Panc1 (cell line): ENCODE data around the gene BCAS2. TPM values are rescaled to one million over a fixed set of nuclear protein-coding genes. Genes with fewer than 3 reads are reported as not detected.

ENCODE experiments used
- ATAC-seq: fragments of 200-7000 bp; cut with Tn5 transposase; 2 replicates; pipeline ENCODE4 v1.9.1; 2020; ENCODE audit warnings: mild to moderate bottlenecking, moderate library complexity
- BruUV-seq: library from RNA; stranded (reverse); fragments of 400-500 nt; replicated peaks from 2 replicates; lab custom pipeline; 2021; lab: Mats Ljungman, UMichigan
- CTCF ChIA-PET: fragments of 300-600 bp; sonication (Branson Sonifier 250); formaldehyde crosslinking; loops from one replicate; lab custom pipeline; 2022; ENCODE audit warnings: antibody characterized with exemption; lab: Charles Lee
- POLR2A ChIA-PET: fragments of 300-600 bp; sonication (Branson Sonifier 250); formaldehyde crosslinking; loops from one replicate; lab custom pipeline; 2022; ENCODE audit warnings: antibody characterized with exemption; lab: Charles Lee
- DNase-seq: peaks from one replicate; pipeline ENCODE4 v3.0.0-alpha.2; 2010; ENCODE audit warnings: low read depth, low spot score
- H3K27ac ChIP-seq: 2 replicates; pipeline ENCODE4 v1.5.1; 2011; ENCODE audit warnings: mild to moderate bottlenecking, low read length, inconsistent platforms
- H3K27me3 ChIP-seq: fragments of 200-500 bp; sonication (Bioruptor generic); 2 replicates; pipeline ENCODE4 v1.6.0; 2014; ENCODE audit warnings: low read length, inconsistent platforms; ENCODE audit not compliant: control insufficient read depth, insufficient read depth
- H3K36me3 ChIP-seq: fragments of 200-500 bp; sonication (Bioruptor generic); 2 replicates; pipeline ENCODE4 v1.5.1; 2014; ENCODE audit warnings: inconsistent platforms, mild to moderate bottlenecking, low read length, moderate library complexity; ENCODE audit not compliant: control insufficient read depth, insufficient read depth
- H3K4me1 ChIP-seq: 2 replicates; pipeline ENCODE4 v1.5.1; 2011; ENCODE audit warnings: inconsistent platforms, mild to moderate bottlenecking, low read length, moderate library complexity; ENCODE audit not compliant: control insufficient read depth, insufficient read depth
- H3K4me3 ChIP-seq, 2 experiments: 2 replicates each; pipeline ENCODE4 v1.5.1; 2011 to 2012; ENCODE audit warnings: low read depth in 2 of 2, low read length in 2 of 2, mild to moderate bottlenecking in 2 of 2, inconsistent platforms in 1 of 2, moderate library complexity in 1 of 2
- H3K9me3 ChIP-seq: fragments of 200-500 bp; sonication (Bioruptor generic); 2 replicates; pipeline ENCODE4 v1.5.1; 2014; ENCODE audit warnings: low read depth, mild to moderate bottlenecking, inconsistent platforms, low read length, moderate library complexity; ENCODE audit not compliant: control insufficient read depth, insufficient read depth
- POLR2AphosphoS5 ChIP-seq: IDR thresholded peaks from 2 replicates; pipeline ENCODE4 v1.6.1; 2012; ENCODE audit warnings: mild to moderate bottlenecking, low read depth, low read length, moderate library complexity
- REST ChIP-seq, 2 experiments: IDR thresholded peaks; 2 replicates each; pipeline ENCODE4 v1.6.1; 2011 to 2012; ENCODE audit warnings: low read depth in 2 of 2, control low read depth in 1 of 2, low read length in 1 of 2, mild to moderate bottlenecking in 1 of 2, moderate library complexity in 1 of 2; ENCODE audit not compliant: insufficient read depth in 1 of 2
- SIN3A ChIP-seq: IDR thresholded peaks from 2 replicates; pipeline ENCODE4 v1.6.1; 2012; ENCODE audit warnings: low read depth, mild to moderate bottlenecking, low read length, moderate library complexity, borderline replicate concordance; ENCODE audit not compliant: insufficient read depth
- TCF7L2 ChIP-seq: IDR thresholded peaks from 2 replicates; pipeline ENCODE4 v1.6.1; 2011; ENCODE audit warnings: mild to moderate bottlenecking, low read depth, low read length, inconsistent platforms
- in situ Hi-C: cut with HindIII; loops from 2 replicates; pipeline ENCODE4 v1.10.0; 2016; ENCODE audit warnings: low sequenced_read_pairs, low pct_unique_long_range_greater_than_20kb
- intact Hi-C: fragments of 100-400 bp; cut with micrococcal nuclease; formaldehyde crosslinking; loops from one replicate; pipeline ENCODE4 v1.10.0; 2022; ENCODE audit not compliant: unreplicated experiment
- total RNA-seq: library from RNA; stranded (reverse); gene quantifications from one replicate; pipeline ENCODE4 v1.2.1, GENCODE V29; 2021; ENCODE audit not compliant: unreplicated experiment
- TF ChIP-seq, protein P1 (sequence below): fragments of 450-650 bp; IDR thresholded peaks from 2 replicates; pipeline ENCODE4 v1.5.1; 2017; ENCODE audit warnings: mild to moderate bottlenecking

Gene BCAS2
- total RNA-seq, 1 experiment from 2014 or later = 23.5 TPM

- no TSS peak for BruUV-seq
- CTCF ChIA-PET = interaction anchor here (0.5 to 0.6 kb wide), 2 partner anchors 48 to 85 kb away, joined by 6 read pairs; no protein-coding TSS in a partner anchor
- intact Hi-C loops (no loop called here), in situ Hi-C loops (no loop called here)
- Histone ChIP-seq H3K4me1 (no peaks in the 10 kb centered on the region), H3K36me3 (no peaks in the 10 kb centered on the region), H3K27me3 (no peaks in the 10 kb centered on the region), H3K9me3 (no peaks in the 10 kb centered on the region), H3K27ac (no peak overlapping the region), H3K4me3 (no peak overlapping the region)
- TF ChIP-seq POLR2AphosphoS5 (no peak), REST (IDR thresholded peaks at IDR 0.05; ENCODE audit: insufficient read depth in 1 of 2, low read depth in 2 of 2, low read length in 1 of 2) (no peak), SIN3A (no peak), TCF7L2 (no peak)
- TF ChIP-seq, protein P1, sequence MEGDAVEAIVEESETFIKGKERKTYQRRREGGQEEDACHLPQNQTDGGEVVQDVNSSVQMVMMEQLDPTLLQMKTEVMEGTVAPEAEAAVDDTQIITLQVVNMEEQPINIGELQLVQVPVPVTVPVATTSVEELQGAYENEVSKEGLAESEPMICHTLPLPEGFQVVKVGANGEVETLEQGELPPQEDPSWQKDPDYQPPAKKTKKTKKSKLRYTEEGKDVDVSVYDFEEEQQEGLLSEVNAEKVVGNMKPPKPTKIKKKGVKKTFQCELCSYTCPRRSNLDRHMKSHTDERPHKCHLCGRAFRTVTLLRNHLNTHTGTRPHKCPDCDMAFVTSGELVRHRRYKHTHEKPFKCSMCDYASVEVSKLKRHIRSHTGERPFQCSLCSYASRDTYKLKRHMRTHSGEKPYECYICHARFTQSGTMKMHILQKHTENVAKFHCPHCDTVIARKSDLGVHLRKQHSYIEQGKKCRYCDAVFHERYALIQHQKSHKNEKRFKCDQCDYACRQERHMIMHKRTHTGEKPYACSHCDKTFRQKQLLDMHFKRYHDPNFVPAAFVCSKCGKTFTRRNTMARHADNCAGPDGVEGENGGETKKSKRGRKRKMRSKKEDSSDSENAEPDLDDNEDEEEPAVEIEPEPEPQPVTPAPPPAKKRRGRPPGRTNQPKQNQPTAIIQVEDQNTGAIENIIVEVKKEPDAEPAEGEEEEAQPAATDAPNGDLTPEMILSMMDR = no peak
- ATAC-seq (no peak), DNase-seq (no peak)
- POLR2A ChIA-PET = interaction anchor here (0.7 kb wide), 1 partner anchor 394 kb away, joined by 3 read pairs; no protein-coding TSS in a partner anchor
Observed at GRCh38 chr1:114559356-114559755, 22.1 kb downstream of the BCAS2 start.

DNA sequence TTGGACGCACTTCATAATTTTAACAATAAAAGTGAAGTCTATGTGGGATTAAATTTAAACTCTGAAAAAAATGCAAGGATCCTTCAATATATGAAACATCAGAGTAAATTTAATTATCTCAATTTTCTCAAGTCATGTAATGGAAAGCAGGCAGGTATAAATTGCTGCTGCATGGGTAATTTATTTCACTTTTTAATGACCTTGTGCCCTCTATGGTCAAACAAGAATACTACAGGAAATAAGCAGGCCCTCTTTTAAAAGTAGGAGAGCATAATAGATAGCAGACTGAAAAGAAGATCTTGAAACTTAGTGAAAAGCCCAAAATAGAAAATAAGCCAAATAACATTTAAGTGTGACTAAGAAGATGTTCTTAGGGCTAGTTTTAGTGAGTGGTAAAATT, 22.9 kb downstream of the BCAS2 start:
- H3K4me3 ChIP-seq = no peak overlapping the region
- no peak for DNase-seq
- no TSS peak for BruUV-seq
- POLR2A ChIA-PET = no interaction called here
- intact Hi-C loops (no loop called here), in situ Hi-C loops (no loop called here)
- no peaks in the 10 kb centered on the region for H3K36me3 ChIP-seq
- H3K9me3 ChIP-seq = no peaks in the 10 kb centered on the region
- no peak for TF ChIP-seq REST (IDR thresholded peaks at IDR 0.05; ENCODE audit: insufficient read depth in 1 of 2, low read depth in 2 of 2, low read length in 1 of 2)
- TF ChIP-seq, protein P1 = peak; percentile 46; the same call in 1 of the 2 replicates
- no peak overlapping the region for H3K27ac ChIP-seq
- CTCF ChIA-PET = no interaction called here
- no peak for ATAC-seq
- no peaks in the 10 kb centered on the region for H3K4me1 ChIP-seq
- H3K27me3 ChIP-seq = no peaks in the 10 kb centered on the region
